NT2/D1 (cell line): ENCODE measurements around the gene HS3ST2.

ENCODE experiments used
- YY1 ChIP-seq: IDR thresholded peaks from 2 replicates; pipeline ENCODE4 v1.6.1; 2011; ENCODE audit not compliant: insufficient read length, insufficient read depth
- ZNF274 ChIP-seq: IDR thresholded peaks from 2 replicates; pipeline ENCODE4 v1.6.1; 2011; ENCODE audit warnings: mild to moderate bottlenecking, low read depth, low read length

DNA sequence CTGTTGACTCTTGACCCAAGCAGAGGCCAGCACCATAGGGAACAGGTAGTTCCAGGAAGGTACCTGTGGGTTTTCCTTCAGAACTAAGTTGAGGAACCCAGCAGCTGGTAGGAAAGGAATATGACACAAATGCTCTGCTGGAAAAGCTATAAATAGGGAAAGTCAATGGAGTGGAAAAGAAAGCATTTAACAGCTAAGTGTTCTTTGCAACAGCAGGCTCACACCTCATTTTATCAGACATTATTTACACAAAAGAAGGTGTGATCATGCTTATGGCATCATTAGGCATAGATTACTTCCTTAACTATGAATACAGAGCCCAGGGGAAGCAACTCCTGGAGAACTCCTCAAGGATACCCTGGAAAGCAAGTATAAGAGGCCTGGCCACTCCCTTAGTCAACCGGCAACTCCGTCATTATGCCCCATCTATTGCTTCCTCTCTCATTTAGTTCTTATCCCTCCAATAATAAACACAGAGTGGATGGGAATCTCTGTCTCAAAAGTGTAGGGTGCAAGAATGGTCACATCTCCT lies 128.1 kb downstream of the HS3ST2 start:
- TF ChIP-seq YY1 (no peak), ZNF274 (no peak)
